ENCODE results near the gene AVEN.
A peak's percentile ranks its signal among the peaks of the same experiment; 100 is the strongest.
"Not testable (repeated sequence)": the region's sequence is repeated elsewhere in the genome, so short reads cannot be mapped to it uniquely, and the experiment has no call there.

AVEN gene

GRCh38 chr15:33848011-33848410, 191.0 kb downstream of the AVEN start:
- DNase-seq (ENCODE audit: low spot score): no peak

DNA sequence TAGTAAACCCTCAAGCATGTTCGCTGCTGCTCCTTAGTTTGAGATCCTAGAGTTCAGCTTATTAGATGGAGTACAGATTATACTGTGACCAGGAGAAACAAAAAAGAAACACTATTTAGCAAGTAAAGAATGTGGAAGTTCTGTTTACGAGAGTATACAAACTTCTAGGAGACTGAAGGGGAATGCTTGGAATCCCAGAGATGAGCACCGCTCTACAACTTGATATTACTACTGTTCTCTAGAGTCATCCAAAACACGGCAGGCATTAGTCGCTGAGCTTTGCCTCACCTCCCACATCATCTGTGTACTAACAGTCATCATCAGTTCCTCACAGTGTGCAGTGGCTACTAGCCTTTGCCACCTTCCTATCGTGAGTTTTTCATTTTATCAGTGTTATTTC, 192.1 kb downstream of the AVEN start:
- DNase-seq (ENCODE audit: low spot score): no peak

DNA sequence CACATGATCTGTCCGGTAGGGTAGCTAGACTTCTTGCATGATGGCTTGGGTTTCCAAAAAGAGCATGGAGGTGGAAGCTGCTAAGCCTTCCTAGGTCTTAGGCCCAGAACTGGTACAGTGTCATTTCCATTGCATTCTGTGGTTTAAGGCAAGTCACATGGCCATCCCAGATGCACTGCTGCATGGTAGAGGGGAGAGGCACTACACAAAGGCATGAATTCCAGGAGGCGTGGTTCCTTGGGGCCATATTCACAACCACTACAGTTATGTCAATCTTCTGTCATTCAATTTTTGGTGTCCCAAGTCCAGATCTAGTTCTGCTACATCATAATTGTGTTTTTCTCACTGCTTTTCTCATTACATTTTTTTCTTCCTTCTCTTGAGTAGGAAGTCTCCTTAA, 192.9 kb downstream of the AVEN start:
- no peak for DNase-seq (ENCODE audit: low spot score)

DNA sequence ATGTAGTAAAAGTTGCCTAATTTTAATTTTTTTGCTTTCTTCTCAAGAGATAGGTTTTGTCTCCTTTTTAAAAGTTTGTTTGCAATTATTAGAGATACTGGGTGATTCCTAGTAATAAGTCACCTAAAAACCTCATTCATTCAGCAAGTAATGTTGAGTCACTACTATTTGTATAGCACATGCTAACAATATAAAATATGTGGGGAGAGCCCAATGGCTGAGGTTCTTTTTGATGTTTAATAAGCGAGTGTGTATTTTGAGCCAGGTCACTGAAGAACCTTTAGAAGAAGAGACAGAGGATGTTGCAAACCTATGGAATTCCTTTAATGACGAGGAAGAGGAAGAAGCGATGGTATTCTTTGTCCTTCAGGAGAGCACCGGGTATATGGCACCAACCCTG, 194.4 kb downstream of the AVEN start:
- DNase-seq (ENCODE audit: low spot score): no peak

- no peak for DNase-seq (ENCODE audit: low spot score)
These were observed 194.8 kb downstream of the AVEN start for GRCh38 chr15:33844186-33844585.

GRCh38 chr15:33840615-33841014, 198.4 kb downstream of the AVEN start:
- DNase-seq (ENCODE audit: low spot score): no peak

DNA sequence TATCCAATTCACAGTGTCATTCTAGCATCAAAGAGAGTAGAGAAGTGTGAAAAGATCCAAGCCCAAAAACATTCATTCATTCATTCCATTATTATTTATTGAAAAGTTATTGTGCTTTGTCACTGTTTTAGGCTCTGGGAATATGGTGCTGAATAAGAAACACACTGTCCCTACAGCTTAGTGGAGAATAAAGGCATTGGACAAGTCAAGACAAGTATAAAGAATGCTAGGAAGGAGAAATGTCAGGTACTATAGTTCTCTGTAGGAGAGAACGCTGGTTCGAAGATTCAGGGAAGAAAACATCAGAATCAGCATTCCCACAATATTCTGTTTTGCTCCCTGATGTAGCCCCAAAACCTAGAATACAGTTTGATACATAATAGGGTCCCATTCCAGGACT, 199.5 kb downstream of the AVEN start:
- no peak for DNase-seq (ENCODE audit: low spot score)

DNA sequence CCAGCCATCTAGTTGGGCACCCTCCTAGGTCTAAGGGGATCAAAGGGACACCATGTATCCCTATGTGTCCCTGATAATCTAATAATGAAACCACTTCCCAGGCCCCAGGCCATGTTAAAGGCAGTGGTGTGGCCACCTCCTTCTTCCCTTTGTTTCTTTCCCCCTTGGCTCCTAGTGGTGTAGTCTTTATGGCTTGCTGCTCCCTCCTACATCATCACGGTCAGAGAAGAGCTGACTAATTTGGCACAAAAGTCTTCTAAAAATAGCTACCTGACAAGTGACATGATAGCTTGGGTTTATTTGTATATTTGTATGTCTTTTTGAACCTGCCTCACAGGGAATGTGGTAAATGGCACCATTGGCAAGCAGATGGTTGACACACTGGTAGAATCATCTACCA, 201.7 kb downstream of the AVEN start:
- no peak for DNase-seq (ENCODE audit: low spot score)

DNA sequence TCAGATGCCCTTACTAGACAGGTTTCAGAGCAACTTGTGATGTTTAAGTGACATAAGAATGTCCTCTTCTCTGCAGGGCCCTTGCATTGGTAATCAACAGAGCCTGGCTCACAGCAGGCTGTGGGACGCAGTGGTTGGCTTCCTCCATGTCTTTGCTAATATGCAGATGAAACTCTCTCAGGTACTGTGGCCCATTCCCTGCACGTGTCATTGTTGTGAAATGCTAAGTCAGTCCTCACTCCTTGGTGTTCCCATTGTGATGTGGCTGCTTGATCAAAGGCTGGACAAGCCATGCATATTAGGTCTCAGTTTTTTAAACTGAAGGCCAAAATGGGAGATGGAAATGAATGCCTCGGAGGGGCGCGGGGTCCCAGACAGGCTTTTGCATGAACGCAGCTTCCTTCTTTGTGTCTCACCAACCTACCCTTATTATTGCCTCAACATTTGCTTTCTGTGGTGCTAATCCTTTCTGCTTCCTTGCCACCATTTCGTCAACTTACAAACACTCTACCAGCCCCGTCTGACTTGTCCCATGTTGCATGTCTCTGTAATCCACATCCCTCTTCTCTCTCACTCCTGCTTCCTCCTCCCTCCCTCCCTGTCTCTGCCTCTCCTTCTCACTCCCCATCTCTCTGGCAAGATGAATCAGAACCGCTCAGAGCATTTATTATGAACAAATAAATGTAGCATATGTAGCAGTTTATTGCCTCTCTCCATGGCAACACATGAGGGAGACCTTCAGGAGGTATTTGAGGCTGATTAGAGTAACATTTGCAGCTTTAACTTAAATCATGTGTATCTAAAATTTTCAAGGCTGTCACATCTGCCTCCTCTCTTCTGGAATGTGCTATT, 203.9 kb downstream of the AVEN start:
- DNase-seq (ENCODE audit: low spot score): no peak

DNA sequence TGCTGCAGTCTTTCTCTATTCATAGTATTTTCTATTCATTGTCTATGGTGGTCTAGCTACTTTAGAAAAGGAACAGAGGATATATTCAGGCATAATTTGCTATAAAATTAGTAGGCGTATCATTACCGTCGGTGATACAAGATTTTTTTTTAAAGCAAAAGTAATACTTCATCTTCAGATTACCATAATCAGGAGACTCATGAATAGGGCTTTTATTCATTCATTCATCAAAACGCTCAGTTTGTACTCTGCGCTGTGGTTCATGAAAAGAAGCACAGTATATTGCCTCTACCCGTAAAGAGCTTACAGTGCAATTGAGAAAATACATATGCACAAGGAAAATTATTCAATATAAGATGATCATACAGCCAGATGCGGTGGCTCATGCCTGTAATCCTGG, 207.4 kb downstream of the AVEN start:
- DNase-seq (ENCODE audit: low spot score): peak; percentile 16

DNA sequence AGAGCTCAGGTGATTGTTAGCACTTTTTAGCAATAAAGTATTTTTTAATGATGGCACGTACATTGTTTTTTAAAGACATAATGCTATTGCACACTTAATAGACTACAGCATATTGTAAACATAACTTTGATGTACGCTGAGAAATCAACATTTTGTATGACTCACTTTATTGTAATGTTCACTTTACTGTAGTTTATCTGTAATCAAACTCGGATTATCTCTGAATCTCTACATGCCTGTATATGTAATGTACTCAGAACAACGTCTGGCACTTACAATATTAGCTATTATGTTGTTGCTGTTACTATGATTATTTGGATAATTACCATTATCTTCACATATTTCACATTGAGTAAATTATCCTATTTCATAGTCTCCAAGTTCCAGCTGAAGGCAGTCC, 208.7 kb downstream of the AVEN start:
- DNase-seq (ENCODE audit: low spot score): no peak

GRCh38 chr15:33826201-33826600, 212.8 kb downstream of the AVEN start:
- DNase-seq (ENCODE audit: low spot score): no peak

- no peak for DNase-seq (ENCODE audit: low spot score)
These were observed 213.6 kb downstream of the AVEN start for GRCh38 chr15:33825453-33825852.

GRCh38 chr15:33823119-33823518, 215.9 kb downstream of the AVEN start:
- DNase-seq (ENCODE audit: low spot score): no peak

DNA sequence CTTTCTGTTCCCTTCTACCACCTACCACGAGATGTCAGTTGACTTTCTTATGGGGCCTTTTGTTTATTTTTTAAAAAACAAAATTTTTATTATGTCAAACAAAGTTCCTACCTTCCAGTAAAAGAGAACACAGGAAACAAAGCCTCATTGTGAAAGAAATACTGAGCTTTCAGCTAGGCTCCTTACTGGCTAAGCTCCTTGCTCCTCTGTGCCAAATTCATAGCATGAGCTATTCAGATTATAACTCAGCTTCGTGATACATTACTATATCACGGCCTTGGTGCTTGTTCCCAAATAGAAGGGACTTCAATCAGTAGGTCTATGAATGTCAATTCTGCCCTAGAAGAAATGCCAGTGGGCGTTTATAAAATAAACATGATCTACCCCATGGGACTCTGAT, 216.5 kb downstream of the AVEN start:
- DNase-seq (ENCODE audit: low spot score): no peak

DNA sequence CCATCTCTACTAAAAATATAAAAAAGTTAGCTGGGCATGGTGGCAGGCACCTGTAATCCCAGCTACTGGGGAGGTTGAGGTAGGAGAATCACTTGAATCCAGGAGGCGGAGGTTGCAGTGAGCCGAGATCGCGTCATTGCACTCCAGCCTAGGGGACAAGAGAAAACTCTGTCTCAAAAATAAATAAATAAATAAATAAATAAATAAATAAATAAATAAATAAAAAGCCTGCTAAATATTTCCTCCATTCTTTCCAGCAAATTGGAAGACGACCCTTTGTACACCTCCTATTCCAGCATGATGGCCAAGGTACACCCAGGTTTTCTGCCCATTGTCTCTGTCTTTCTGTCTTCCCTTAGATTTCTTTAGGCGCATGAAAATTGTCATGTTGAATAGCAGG, 219.5 kb downstream of the AVEN start:
- not testable (repeated sequence) for DNase-seq (ENCODE audit: low spot score)
